Fibroblast of lung (primary cell): ENCODE measurements around the gene TOGARAM2.

ENCODE experiments used
- EZH2 ChIP-seq: IDR thresholded peaks from 2 replicates; pipeline ENCODE4 v1.5.1; 2012; ENCODE audit warnings: low read length, control low read depth, mild to moderate bottlenecking; ENCODE audit errors: missing control alignments
- TF ChIP-seq, protein P1 (sequence below), 2 donors: IDR thresholded peaks in 1 of 2; conservative IDR thresholded peaks in 1 of 2; 1 replicate in 1 of 2; 2 replicates in 1 of 2; pipeline ENCODE4 v1.5.1; 2011 to 2012; ENCODE audit warnings: low read length in 2 of 2, control low read depth in 1 of 2, inconsistent platforms in 1 of 2, low read depth in 1 of 2, mild to moderate bottlenecking in 1 of 2

DNA sequence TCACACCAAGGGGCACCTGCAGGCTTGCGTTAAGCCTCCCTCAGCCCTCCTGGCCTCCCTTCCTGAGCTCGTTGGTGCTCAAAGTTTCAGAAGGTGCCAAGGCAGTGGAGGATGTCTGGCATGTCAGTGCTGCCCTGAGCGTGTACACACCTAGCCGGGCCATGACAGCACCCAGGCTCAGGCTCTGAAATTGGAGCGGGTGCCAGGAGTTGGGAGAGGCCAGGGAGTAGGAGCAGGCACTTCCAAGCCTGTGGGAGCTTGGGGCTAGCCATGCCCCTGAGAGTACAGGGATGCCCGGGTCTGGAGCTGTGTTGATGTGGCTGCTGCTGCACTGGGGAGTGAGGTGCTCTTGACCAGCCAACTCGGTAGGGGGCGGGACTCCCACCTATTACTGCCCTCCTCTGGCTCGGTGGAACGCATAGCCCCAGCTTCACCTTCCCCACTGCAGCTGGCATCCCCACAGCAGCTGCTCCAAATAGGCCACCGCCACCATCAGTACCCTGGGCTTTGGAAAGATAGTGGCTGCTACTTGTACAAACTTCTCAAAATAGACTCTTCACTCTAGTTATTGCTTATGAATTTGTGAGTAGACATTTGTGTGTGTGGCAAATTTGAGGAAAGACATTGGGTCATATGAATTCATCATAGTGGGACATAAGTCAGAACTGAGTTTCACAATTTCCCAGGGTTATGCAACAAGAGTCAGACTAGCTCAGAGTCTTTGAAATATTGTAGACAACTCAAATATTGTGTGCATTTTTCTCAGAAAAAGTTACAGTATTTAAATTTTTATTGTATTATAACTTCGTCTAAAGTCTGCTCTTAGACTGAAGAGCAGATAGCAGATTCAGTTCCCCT, 100.0 kb downstream of the TOGARAM2 start:
- TF ChIP-seq, protein P1, sequence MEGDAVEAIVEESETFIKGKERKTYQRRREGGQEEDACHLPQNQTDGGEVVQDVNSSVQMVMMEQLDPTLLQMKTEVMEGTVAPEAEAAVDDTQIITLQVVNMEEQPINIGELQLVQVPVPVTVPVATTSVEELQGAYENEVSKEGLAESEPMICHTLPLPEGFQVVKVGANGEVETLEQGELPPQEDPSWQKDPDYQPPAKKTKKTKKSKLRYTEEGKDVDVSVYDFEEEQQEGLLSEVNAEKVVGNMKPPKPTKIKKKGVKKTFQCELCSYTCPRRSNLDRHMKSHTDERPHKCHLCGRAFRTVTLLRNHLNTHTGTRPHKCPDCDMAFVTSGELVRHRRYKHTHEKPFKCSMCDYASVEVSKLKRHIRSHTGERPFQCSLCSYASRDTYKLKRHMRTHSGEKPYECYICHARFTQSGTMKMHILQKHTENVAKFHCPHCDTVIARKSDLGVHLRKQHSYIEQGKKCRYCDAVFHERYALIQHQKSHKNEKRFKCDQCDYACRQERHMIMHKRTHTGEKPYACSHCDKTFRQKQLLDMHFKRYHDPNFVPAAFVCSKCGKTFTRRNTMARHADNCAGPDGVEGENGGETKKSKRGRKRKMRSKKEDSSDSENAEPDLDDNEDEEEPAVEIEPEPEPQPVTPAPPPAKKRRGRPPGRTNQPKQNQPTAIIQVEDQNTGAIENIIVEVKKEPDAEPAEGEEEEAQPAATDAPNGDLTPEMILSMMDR (conservative IDR thresholded peaks at IDR 0.05 in 1 of 2, IDR thresholded peaks at IDR 0.05 in 1 of 2; ENCODE audit: low read depth in 1 of 2, low read length in 2 of 2): no peak
- no peak for TF ChIP-seq EZH2
